Measurements from ENCODE around the gene PPP1R27.
A peak's percentile ranks its signal among the peaks of the same experiment; 100 is the strongest.

The PPP1R27 gene, protein sequence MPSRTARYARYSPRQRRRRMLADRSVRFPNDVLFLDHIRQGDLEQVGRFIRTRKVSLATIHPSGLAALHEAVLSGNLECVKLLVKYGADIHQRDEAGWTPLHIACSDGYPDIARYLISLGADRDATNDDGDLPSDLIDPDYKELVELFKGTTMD

DNA sequence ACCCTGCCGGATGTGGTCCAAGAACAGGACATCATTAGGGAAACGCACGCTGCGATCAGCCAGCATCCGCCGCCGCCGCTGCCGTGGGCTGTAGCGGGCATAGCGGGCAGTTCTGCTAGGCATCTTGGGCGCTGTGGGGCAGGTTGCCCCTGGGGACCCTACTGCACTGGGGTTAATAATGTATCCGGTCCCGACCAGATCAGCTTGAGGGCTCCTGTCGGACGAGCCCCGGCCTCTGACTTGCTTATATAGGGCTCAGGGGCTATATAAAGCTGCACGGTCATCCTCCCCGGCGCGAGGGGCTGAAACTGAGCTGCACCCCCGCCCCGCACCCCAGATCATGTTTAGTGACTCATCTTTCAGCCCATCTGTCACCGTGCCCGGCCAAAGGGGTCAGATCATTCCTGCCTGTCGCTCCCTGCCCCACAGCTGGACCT, at the start of gene PPP1R27:
Gene PPP1R27, minus strand, starts transcription at position 220 of the 437 bp plus-strand sequence. Its CDS starts 97 bp downstream, at position 123.
- no peak for DNase-seq

DNA sequence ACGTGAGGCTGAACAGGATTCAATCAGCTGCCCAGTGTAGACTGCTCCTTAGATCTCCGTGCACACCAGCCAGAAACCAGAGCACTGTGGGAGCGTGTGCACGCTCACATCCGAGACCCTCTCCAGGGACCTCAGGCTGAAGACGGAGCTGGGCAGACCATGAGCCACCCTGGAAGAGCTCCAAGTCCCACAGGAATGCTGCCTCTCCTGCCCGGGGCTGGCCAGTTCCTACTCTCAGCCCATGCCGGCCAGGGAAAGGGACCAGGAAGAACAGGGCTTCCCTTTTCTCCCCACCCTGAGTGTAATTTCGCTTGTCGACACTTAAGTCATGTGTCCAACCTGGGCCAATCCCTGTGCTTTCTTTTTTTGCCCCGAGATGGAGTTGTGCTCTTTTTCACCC, 49.7 kb upstream of the PPP1R27 start:
- DNase-seq = no peak

GRCh38 chr17:81879121-81879520, 44.3 kb upstream of the PPP1R27 start:
- DNase-seq = no peak

GRCh38 chr17:81878294-81878693, 43.4 kb upstream of the PPP1R27 start:
- no peak for DNase-seq

DNA sequence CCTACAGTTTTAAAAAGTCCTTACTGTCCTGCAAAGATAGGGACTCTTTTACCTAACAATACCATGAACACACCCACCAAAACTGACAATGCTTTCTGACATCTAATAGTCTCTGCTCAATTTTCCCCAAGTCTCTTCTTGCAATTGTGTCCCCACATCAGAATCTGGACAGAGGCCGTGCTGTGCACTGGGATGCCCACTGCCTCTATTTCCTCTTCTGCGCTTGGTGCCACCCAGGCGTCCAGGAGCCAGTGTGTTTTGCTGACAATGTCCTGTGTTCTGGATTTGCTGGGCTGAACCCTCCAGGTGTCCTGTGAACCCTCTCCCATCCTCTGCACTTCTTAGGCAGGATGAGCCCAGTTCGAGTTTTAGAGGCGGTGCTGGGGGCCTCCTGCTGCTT, 42.7 kb upstream of the PPP1R27 start:
- DNase-seq = no peak

- DNase-seq = peak; percentile 90
Measured at GRCh38 chr17:81871387-81872230, 36.8 kb upstream of the PPP1R27 start.

- DNase-seq = no peak
Measured at GRCh38 chr17:81870981-81871386, 36.1 kb upstream of the PPP1R27 start, which contains the start of gene ARHGDIA. TSS of gene ARHGDIA (minus strand) at chr17:81871337. CDS start at chr17:81869930, 1,407 bp downstream.

- no peak for DNase-seq
Measured at GRCh38 chr17:81870131-81870980, 35.5 kb upstream of the PPP1R27 start.

DNA sequence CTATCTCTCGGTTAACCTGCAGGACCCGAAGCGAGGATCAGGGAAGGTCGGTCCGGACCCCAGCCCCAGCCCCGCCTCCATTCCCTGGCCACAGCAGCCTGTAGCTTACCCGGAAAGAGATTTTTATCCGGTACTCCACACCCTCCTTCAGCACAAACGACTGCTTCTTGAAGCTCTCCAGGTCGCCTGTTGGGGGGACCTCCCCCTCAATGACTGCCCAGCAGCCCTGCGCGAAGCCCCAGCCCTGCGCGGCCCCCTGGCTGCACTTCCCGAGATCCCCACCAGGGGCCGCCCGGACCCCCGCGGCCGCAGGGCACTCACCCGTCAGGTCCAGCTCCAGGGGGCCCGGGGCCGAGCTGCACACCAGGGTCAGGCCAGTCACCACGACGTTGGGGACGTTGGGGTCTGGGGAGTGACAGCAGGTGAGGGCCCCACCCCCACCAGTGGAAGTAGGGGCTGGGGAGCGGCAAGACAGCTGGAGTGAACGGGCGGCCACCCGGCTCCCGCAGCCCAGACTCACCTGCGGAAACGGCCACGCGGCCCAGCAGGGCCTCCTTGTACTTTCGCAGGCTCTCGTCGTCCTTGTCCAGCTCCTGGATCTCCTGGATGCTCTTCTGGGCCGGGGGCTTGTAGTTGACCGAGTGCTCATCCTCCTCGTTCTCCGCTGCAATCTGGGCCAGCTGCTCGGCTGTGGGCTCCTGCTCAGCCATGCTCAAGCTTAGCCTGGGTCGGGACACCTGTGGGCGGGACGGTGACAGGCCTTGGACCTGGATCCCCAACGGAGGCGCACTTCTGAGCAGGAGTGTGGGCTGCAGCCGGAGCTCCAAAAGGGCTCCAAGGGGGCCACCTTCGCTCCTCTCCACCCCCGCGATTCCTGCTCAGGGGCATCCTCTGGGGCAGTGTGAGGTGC, 34.6 kb upstream of the PPP1R27 start:
- DNase-seq = no peak

- no peak for DNase-seq
Measured at GRCh38 chr17:81868674-81869220, 33.9 kb upstream of the PPP1R27 start.

- DNase-seq = no peak
Measured at GRCh38 chr17:81867991-81868673, 33.3 kb upstream of the PPP1R27 start.

- no peak for DNase-seq
Measured at GRCh38 chr17:81867170-81867990, 32.5 kb upstream of the PPP1R27 start.

GRCh38 chr17:81866440-81867169, 31.8 kb upstream of the PPP1R27 start:
- DNase-seq = no peak

DNA sequence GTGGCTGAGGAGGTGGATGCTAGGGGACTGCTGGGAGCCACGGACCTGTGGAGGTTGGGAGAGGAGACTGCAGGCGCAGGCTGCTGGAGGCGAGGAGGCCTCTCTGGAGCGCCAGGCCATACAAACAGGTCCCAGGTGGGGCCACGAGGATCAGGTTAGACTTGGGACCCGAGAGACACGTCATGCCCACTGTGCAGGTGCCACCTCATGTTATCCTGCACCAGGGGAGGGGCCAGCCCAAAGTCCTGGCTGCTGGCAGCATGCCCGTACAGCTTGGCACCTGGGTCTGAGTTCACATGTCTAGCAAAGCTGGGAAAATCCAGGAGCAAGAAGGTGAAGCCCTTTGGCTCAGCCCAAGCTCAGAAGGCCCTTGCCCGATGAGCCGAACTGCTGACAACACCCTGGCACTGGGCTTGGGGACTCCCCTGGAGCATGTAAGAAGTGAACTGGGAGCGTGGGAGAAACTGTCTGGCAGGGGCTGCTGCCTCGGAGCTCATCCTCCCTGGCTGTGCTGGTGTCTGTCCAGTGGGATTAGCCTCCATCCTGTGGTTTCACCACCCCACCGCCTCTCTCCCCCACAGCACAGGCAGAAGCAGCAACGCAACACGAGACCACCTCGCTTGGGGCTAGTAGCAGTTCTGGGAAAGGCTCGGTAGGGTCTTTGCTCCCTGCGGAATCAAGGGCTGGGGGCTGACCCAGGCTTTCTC, 31.0 kb upstream of the PPP1R27 start:
- no peak for DNase-seq

DNA sequence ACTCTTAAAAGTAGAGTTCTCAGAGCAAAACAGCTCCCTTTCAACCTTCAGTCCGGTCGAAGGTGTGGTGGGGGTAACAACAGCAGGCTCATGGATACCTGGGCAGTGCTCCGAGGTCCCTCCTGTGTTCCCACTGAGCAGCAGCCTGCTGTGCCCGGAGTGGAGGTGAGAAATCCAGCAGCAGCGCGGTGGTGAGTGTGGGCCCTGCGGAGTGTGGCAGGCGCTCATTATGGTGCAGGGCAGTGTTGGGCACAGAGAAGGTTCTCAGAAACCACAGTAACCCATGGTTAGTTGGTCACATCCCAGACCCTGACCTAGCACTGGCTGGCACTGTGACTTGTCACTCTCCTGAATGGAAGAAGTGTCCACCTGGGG, 30.5 kb upstream of the PPP1R27 start:
- no peak for DNase-seq

DNA sequence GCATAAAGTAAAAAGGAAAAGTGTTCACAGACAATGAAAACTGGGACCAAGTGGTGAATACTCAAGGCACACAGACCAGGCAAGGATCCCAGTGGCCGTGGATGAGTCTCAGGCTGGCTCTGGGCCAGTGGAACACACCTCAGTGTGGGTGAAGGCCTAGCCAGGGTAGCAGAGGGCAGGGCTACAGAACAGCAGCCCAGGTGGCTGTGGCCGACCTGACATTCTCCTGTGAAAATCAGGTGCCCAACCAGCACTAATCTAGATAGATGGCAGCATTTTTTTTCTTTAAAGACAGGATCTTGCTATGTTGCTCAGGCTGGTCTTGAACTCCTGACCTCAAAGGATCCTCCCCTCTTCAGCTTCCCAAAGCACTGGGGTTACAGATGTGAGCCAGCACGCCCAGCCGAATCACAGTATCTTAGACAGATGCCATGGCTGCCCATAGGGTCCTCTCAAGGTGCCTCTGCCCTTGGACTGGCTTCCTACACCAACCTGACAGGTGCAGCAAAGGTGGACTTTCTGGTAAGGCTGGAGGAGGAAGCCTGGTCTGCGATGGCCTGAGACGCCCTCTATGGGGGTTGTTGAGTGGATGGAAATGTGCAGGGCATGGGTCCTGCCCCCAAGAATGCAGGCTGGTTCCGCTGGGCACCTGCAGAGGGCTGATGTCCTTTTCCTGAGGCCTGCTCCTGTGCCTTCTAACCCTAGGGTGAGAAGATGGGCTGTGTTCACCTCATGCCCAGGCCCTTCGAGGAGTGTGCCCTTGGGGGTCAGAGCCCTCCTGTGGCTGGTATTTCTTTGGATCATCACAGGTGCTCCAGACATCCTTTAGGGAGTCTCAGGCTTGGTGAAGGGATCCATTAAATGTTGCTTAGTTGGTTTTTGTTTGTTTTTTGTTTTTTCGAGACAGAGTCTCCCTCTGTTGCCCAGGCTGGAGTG, 29.3 kb upstream of the PPP1R27 start:
- no peak for DNase-seq

DNA sequence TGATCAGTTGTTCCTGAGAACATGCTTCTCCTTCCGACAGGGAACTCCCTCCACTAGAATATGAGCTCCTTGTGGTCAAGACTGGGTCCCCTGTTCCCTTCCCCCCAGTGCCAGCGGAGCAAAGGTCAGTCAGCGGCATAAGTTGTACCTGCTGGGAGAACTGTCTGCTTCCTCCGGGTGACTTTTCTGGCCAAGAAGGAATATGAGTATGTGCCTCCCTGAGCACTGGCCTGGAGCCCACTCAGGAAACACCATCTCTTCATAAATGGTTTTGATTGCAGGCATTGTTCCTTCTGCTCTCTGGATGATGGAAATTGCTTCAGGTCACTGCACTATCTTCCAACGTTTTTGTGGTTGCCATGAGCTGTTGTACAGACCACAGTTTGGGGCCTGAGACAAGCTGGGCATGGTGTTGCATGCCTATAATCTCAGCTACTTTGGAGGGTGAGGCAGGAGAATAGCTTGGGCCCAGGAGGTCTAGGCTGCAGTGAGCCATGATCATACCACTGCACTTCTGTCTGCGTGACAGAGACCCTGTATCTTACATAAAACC, 28.3 kb upstream of the PPP1R27 start:
- DNase-seq = no peak
